Measurements from ENCODE around the gene PLIN4.
"Not testable (repeated sequence)": the region's sequence is repeated elsewhere in the genome, so short reads cannot be mapped to it uniquely, and the experiment has no call there.

Gene PLIN4

DNA sequence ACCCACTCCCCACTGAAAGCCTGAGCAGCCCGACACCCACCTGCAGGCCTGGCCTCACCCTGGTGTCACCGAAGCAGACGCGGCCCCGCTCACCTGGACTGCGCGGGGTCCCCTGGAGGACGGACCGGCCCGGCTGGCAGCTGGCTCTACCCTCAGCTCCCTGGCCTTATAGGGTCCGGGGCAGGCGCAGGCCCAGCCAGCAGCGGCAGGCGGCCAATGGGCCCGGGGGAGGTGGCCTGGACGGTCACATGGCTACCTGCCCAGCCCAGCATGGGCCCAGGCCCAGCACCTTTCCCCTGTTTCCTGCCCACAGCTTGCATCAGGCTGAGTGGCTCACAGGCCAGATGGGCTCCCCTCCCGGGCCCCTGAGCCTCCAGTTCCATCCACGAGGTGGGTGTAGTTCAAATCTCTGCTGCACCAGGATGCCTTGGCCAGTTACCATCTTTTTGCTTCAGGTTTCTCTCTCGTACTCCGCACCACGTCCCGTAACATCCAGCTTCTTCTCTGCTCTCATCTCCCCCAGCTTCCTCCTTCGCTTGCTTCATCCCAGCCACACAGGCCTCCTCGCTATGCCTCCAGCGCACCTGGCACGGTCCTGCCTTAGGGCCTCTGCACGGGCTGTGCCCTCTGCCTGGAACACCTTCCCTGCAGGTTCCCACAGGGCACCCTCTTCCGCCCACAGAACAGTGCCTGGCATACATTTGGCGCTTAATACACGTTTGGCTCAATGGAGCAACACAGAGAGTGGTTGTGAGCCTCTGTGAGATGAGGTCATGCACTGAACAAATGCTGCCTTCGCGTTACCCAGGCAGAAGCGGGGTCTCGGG lies at the start of gene PLIN4:
PLIN4 (minus strand) TSS at position 142 of the 827 bp plus-strand sequence. CDS start 214 bp downstream, outside the sequence.
- no peaks in the 10 kb centered on the region for H3K4me1 ChIP-seq (ENCODE audit: control insufficient read depth in 1 of 2, insufficient read depth in 2 of 2, low read length in 2 of 2)
- peak within 1 kb of the TSS; percentile 10 for H3K27ac ChIP-seq (ENCODE audit: low read depth, low read length)

GRCh38 chr19:4567584-4568071 lies 49.3 kb upstream of the PLIN4 start:
- no peaks in the 10 kb centered on the region for H3K27me3 ChIP-seq (ENCODE audit: control insufficient read depth in 1 of 2, insufficient read depth in 2 of 2, low read length in 2 of 2)
- H3K4me1 ChIP-seq (ENCODE audit: control insufficient read depth in 1 of 2, insufficient read depth in 2 of 2, low read length in 2 of 2): no peaks in the 10 kb centered on the region
- H3K9ac ChIP-seq (ENCODE audit: low read depth in 1 of 2, low read length in 2 of 2): no peak overlapping the region
- H3K27ac ChIP-seq (ENCODE audit: low read depth, low read length): no peak overlapping the region
- H3K36me3 ChIP-seq (ENCODE audit: control insufficient read depth in 1 of 2, insufficient read depth in 2 of 2, low read length in 2 of 2): no peaks in the 10 kb centered on the region
- no peak overlapping the region for H3K4me3 ChIP-seq (ENCODE audit: low read depth in 1 of 2, low read length in 2 of 2)
- H3K9me3 ChIP-seq (ENCODE audit: control insufficient read depth in 1 of 2, low read length in 2 of 2): no peaks in the 10 kb centered on the region

More for the DNA sequence above, at the start of gene PLIN4:
- H3K36me3 ChIP-seq (ENCODE audit: control insufficient read depth in 1 of 2, insufficient read depth in 2 of 2, low read length in 2 of 2): no peaks in the 10 kb centered on the region
- peaks cover 0 to 5% of the 10 kb centered on the region in 2 donors for H3K27me3 ChIP-seq (ENCODE audit: control insufficient read depth in 1 of 2, insufficient read depth in 2 of 2, low read length in 2 of 2)
- no peak within 1 kb of the TSS for H3K4me3 ChIP-seq (ENCODE audit: low read depth in 1 of 2, low read length in 2 of 2)
- H3K9ac ChIP-seq (ENCODE audit: low read depth in 1 of 2, low read length in 2 of 2): no peak within 1 kb of the TSS
- no peaks in the 10 kb centered on the region for H3K9me3 ChIP-seq (ENCODE audit: control insufficient read depth in 1 of 2, low read length in 2 of 2)

DNA sequence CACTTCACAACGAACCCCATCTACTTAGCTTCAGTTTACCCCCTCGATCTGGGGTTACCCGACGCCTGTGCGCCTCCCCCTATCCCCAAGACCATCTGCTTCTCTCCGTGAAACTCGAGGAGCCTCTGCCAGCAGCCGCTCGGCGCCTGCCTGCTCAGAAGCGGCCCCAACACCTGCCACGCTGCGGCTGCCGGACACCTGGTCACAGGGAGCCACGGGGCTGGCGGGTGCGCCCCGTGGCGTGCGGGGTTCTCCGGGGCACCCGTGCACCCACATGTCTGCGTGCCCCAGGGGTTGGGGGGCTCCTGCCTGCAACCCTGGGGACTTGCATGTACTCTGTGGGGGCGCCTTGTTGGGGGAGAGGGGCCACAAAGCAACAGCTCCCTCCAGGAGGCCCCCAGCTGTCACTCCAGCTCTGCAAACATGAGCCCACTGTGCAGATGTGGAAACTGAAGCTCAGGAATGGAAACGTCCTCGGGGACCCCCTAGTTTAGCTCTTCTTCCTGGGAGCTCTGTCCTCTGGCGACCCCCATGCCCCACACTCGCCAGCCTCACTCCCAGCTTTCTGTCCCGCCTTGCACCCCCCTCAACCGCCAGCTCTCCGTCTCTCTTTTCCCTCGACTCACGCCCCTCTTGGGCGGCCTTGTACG lies 48.2 kb upstream of the PLIN4 start:
- Histone ChIP-seq H3K36me3 (ENCODE audit: control insufficient read depth in 1 of 2, insufficient read depth in 2 of 2, low read length in 2 of 2) (no peaks in the 10 kb centered on the region), H3K27ac (ENCODE audit: low read depth, low read length) (peak overlapping the region; percentile 20), H3K4me1 (ENCODE audit: control insufficient read depth in 1 of 2, insufficient read depth in 2 of 2, low read length in 2 of 2) (no peaks in the 10 kb centered on the region), H3K9me3 (ENCODE audit: control insufficient read depth in 1 of 2, low read length in 2 of 2) (no peaks in the 10 kb centered on the region), H3K27me3 (ENCODE audit: control insufficient read depth in 1 of 2, insufficient read depth in 2 of 2, low read length in 2 of 2) (no peaks in the 10 kb centered on the region), H3K9ac (ENCODE audit: low read depth in 1 of 2, low read length in 2 of 2) (no peak overlapping the region), H3K4me3 (ENCODE audit: low read depth in 1 of 2, low read length in 2 of 2) (no peak overlapping the region)

DNA sequence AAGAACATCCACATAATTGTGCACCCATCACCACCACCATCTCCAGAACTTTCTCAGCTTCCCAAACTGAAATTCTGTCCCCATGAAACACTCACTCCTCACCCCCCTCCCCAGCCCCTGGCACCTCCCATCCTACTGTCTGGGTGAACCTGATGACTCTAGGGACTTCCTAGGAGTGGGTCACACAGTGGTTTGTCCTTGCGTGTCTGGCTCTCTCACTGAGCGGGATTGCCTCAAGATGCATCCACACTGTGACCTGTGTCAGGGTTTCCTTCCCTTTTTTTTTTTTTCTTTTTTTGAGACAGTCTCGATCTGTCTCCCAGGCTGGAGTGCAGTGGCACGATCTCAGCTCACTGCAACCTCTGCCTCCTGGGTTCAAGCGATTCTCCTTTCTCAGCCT lies 45.3 kb upstream of the PLIN4 start:
- H3K4me1 ChIP-seq (ENCODE audit: control insufficient read depth in 1 of 2, insufficient read depth in 2 of 2, low read length in 2 of 2); H3K36me3 ChIP-seq (ENCODE audit: control insufficient read depth in 1 of 2, insufficient read depth in 2 of 2, low read length in 2 of 2): not testable (repeated sequence)

DNA sequence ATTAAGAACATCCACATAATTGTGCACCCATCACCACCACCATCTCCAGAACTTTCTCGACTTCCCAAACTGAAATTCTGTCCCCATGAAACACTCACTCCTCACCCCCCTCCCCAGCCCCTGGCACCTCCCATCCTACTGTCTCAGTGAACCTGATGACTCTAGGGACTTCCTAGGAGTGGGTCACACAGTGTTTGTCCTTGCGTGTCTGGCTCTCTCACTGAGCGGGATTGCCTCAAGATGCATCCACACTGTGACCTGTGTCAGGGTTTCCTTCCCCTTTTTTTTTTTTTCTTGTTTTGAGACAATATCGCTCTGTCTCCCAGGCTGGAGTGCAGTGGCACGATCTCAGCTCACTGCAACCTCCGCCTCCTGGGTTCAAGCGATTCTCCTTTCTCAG lies 43.8 kb upstream of the PLIN4 start:
- not testable (repeated sequence) for H3K27ac ChIP-seq (ENCODE audit: low read depth, low read length); H3K9ac ChIP-seq (ENCODE audit: low read depth in 1 of 2, low read length in 2 of 2); H3K4me1 ChIP-seq (ENCODE audit: control insufficient read depth in 1 of 2, insufficient read depth in 2 of 2, low read length in 2 of 2); H3K4me3 ChIP-seq (ENCODE audit: low read depth in 1 of 2, low read length in 2 of 2); H3K9me3 ChIP-seq (ENCODE audit: control insufficient read depth in 1 of 2, low read length in 2 of 2); H3K36me3 ChIP-seq (ENCODE audit: control insufficient read depth in 1 of 2, insufficient read depth in 2 of 2, low read length in 2 of 2); H3K27me3 ChIP-seq (ENCODE audit: control insufficient read depth in 1 of 2, insufficient read depth in 2 of 2, low read length in 2 of 2)

More for the DNA sequence above, 45.3 kb upstream of the PLIN4 start:
- not testable (repeated sequence) for H3K27ac ChIP-seq (ENCODE audit: low read depth, low read length); H3K9ac ChIP-seq (ENCODE audit: low read depth in 1 of 2, low read length in 2 of 2); H3K9me3 ChIP-seq (ENCODE audit: control insufficient read depth in 1 of 2, low read length in 2 of 2); H3K4me3 ChIP-seq (ENCODE audit: low read depth in 1 of 2, low read length in 2 of 2); H3K27me3 ChIP-seq (ENCODE audit: control insufficient read depth in 1 of 2, insufficient read depth in 2 of 2, low read length in 2 of 2)

DNA sequence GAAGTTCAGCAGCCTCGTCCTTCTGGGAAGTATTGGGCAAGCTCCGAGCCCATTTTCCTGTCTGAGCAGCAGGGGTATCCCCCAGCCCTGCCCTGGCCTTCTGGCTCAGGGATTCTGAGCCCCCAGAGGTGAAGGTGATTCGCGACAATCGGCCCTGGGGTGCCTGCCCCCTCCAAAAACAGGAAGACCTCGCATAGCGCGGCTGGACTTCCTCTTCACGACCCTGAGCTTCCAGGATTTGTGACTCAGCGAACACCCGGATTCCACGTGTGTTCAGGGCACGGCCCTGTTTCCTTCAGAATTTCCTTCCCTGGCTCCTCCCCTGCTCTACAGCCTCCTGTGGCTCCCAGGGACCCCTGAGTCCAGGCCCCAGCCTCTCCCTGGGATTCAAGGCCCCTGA lies 41.3 kb upstream of the PLIN4 start, which contains the start of gene SEMA6B:
SEMA6B (minus strand) TSS at position 116 of the 400 bp plus-strand sequence. CDS start 1,227 bp downstream, outside the sequence.
- H3K27me3 ChIP-seq (ENCODE audit: control insufficient read depth in 1 of 2, insufficient read depth in 2 of 2, low read length in 2 of 2): peaks cover 0 to 5% of the 10 kb centered on the region in 2 donors
- peaks cover 0 to under 1% of the 10 kb centered on the region in 2 donors for H3K36me3 ChIP-seq (ENCODE audit: control insufficient read depth in 1 of 2, insufficient read depth in 2 of 2, low read length in 2 of 2)
- H3K4me1 ChIP-seq (ENCODE audit: control insufficient read depth in 1 of 2, insufficient read depth in 2 of 2, low read length in 2 of 2): peaks cover 0 to 3% of the 10 kb centered on the region in 2 donors
- H3K9ac ChIP-seq (ENCODE audit: low read depth in 1 of 2, low read length in 2 of 2): no peak within 1 kb of the TSS
- peak within 1 kb of the TSS; percentile 5 for H3K27ac ChIP-seq (ENCODE audit: low read depth, low read length)
- H3K9me3 ChIP-seq (ENCODE audit: control insufficient read depth in 1 of 2, low read length in 2 of 2): no peaks in the 10 kb centered on the region
- peak within 1 kb of the TSS; percentile 46 to 59 for H3K4me3 ChIP-seq (ENCODE audit: low read depth in 1 of 2, low read length in 2 of 2)

- H3K27ac ChIP-seq (ENCODE audit: low read depth, low read length): no peak overlapping the region
- H3K4me1 ChIP-seq (ENCODE audit: control insufficient read depth in 1 of 2, insufficient read depth in 2 of 2, low read length in 2 of 2): peaks cover 0 to 3% of the 10 kb centered on the region in 2 donors
- peak overlapping the region in 1 of 2 donors; percentile 52 for H3K4me3 ChIP-seq (ENCODE audit: low read depth in 1 of 2, low read length in 2 of 2)
- H3K9ac ChIP-seq (ENCODE audit: low read depth in 1 of 2, low read length in 2 of 2): peak overlapping the region in 1 of 2 donors; percentile 18
- H3K36me3 ChIP-seq (ENCODE audit: control insufficient read depth in 1 of 2, insufficient read depth in 2 of 2, low read length in 2 of 2): peaks cover 0 to 3% of the 10 kb centered on the region in 2 donors
- H3K9me3 ChIP-seq (ENCODE audit: control insufficient read depth in 1 of 2, low read length in 2 of 2): no peaks in the 10 kb centered on the region
- peaks cover 0 to 5% of the 10 kb centered on the region in 2 donors for H3K27me3 ChIP-seq (ENCODE audit: control insufficient read depth in 1 of 2, insufficient read depth in 2 of 2, low read length in 2 of 2)
Observed at GRCh38 chr19:4557971-4558941, 40.0 kb upstream of the PLIN4 start.

GRCh38 chr19:4557144-4557970 lies 39.1 kb upstream of the PLIN4 start:
- no peak overlapping the region for H3K27ac ChIP-seq (ENCODE audit: low read depth, low read length)
- H3K9me3 ChIP-seq (ENCODE audit: control insufficient read depth in 1 of 2, low read length in 2 of 2): no peaks in the 10 kb centered on the region
- H3K4me3 ChIP-seq (ENCODE audit: low read depth in 1 of 2, low read length in 2 of 2): peak overlapping the region in 1 of 2 donors; percentile 52
- H3K36me3 ChIP-seq (ENCODE audit: control insufficient read depth in 1 of 2, insufficient read depth in 2 of 2, low read length in 2 of 2): peaks cover 0 to 3% of the 10 kb centered on the region in 2 donors
- peak overlapping the region in 1 of 2 donors; percentile 18 for H3K9ac ChIP-seq (ENCODE audit: low read depth in 1 of 2, low read length in 2 of 2)
- H3K27me3 ChIP-seq (ENCODE audit: control insufficient read depth in 1 of 2, insufficient read depth in 2 of 2, low read length in 2 of 2): peaks cover 2 to 5% of the 10 kb centered on the region in 2 donors
- H3K4me1 ChIP-seq (ENCODE audit: control insufficient read depth in 1 of 2, insufficient read depth in 2 of 2, low read length in 2 of 2): peaks cover 0 to 3% of the 10 kb centered on the region in 2 donors

DNA sequence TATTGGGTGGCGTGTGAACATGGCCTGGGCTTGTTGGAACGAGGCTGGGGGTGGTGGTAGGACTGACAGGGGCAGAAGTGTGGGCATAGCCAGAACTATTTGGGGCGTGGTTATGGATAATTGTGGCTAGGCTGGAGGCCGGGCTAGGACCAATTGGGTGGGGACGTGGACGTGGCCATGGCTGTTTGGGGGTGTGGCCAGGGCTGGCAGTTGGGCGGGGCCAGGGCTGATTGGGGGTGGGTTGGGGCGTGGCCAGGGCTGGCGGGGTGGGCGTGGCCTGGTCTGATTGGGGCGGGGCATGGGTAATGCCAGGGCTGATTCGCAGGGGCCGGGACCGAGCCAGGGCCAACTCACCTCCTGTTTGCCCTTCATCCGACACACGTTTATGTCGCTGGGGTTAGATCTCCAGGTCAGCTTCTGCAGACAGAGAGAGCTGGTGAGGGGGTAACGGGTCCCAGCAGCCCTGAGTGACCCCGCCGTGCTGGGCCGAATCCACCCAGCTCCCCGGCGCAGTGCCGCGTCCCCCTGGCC lies 38.4 kb upstream of the PLIN4 start:
- H3K27ac ChIP-seq (ENCODE audit: low read depth, low read length): no peak overlapping the region
- peaks cover 0 to 3% of the 10 kb centered on the region in 2 donors for H3K4me1 ChIP-seq (ENCODE audit: control insufficient read depth in 1 of 2, insufficient read depth in 2 of 2, low read length in 2 of 2)
- peaks cover 2 to 5% of the 10 kb centered on the region in 2 donors for H3K27me3 ChIP-seq (ENCODE audit: control insufficient read depth in 1 of 2, insufficient read depth in 2 of 2, low read length in 2 of 2)
- no peak overlapping the region for H3K9ac ChIP-seq (ENCODE audit: low read depth in 1 of 2, low read length in 2 of 2)
- no peak overlapping the region for H3K4me3 ChIP-seq (ENCODE audit: low read depth in 1 of 2, low read length in 2 of 2)
- peaks cover 0 to 3% of the 10 kb centered on the region in 2 donors for H3K36me3 ChIP-seq (ENCODE audit: control insufficient read depth in 1 of 2, insufficient read depth in 2 of 2, low read length in 2 of 2)
- no peaks in the 10 kb centered on the region for H3K9me3 ChIP-seq (ENCODE audit: control insufficient read depth in 1 of 2, low read length in 2 of 2)

Data from duodenal mucosa (tissue), 2 donors.